Prostate gland (tissue), 2 donors: ENCODE results near the gene ARHGEF2.

Experiments used
- CTCF ChIP-seq, 4 experiments: fragments of 200-600 bp in 2 of 4; fragments of 450-650 bp in 2 of 4; sonication (generic) in 2 of 4; IDR thresholded peaks; 1 replicate in 3 of 4; 2 replicates in 1 of 4; pipeline ENCODE4 v1.5.1; 2016 to 2019; ENCODE audit warnings: antibody characterized with exemption in 4 of 4, mild to moderate bottlenecking in 2 of 4, moderate library complexity in 2 of 4
- POLR2A ChIP-seq: fragments of 450-650 bp; IDR thresholded peaks from one replicate; pipeline ENCODE4 v1.6.1; 2016; ENCODE audit warnings: antibody characterized with exemption, mild to moderate bottlenecking

GRCh38 chr1:155904261-155904660, 74.1 kb downstream of the ARHGEF2 start:
- TF ChIP-seq POLR2A: no peak
- TF ChIP-seq CTCF (IDR thresholded peaks at IDR 0.05): no peak
